Activated T-helper 9 cell treated with anti-CD3 and anti-CD28 coated beads, Interleukin-2, amount 50 U/mL, for 16 hours (primary cell): ENCODE data around the gene BICDL1.

Experiments
- DNase-seq: peaks from one replicate; pipeline ENCODE4 v3.0.0-alpha.2; 2020; ENCODE audit warnings: low read depth

Gene BICDL1

GRCh38 chr12:120125792-120126634 is 137.0 kb downstream of the BICDL1 start:
- no peak for DNase-seq

GRCh38 chr12:120126635-120127005 is 137.6 kb downstream of the BICDL1 start:
- no peak for DNase-seq

GRCh38 chr12:120130011-120130410 is 141.0 kb downstream of the BICDL1 start:
- no peak for DNase-seq

- DNase-seq, result no peak
Measured at GRCh38 chr12:120131116-120131515, 142.1 kb downstream of the BICDL1 start.

- DNase-seq, result no peak
Measured at GRCh38 chr12:120132054-120132836, 143.2 kb downstream of the BICDL1 start.

GRCh38 chr12:120132863-120133385 is 143.9 kb downstream of the BICDL1 start:
- DNase-seq, result no peak

GRCh38 chr12:120134307-120134980 is 145.4 kb downstream of the BICDL1 start:
- no peak for DNase-seq

- DNase-seq, result no peak
Measured at GRCh38 chr12:120136093-120136770, 147.2 kb downstream of the BICDL1 start.

GRCh38 chr12:120137833-120138232 is 148.8 kb downstream of the BICDL1 start:
- no peak for DNase-seq

- DNase-seq, result no peak
Measured at GRCh38 chr12:120138366-120138765, 149.3 kb downstream of the BICDL1 start.

GRCh38 chr12:120139958-120140357 is 150.9 kb downstream of the BICDL1 start:
- DNase-seq, result no peak

- no peak for DNase-seq
Measured at GRCh38 chr12:120140603-120141002, 151.6 kb downstream of the BICDL1 start.

GRCh38 chr12:120141336-120141735 is 152.3 kb downstream of the BICDL1 start:
- DNase-seq, result no peak

- DNase-seq, result no peak
Measured at GRCh38 chr12:120142231-120142877, 153.3 kb downstream of the BICDL1 start.
